A549 (cell line): ENCODE measurements around the gene RPS6KA2. TPM values are rescaled to one million over a fixed set of nuclear protein-coding genes. Genes with fewer than 3 reads are reported as not detected.

Experiments used
- ATAC-seq, 2 experiments: fragments of 200-7000 bp in 1 of 2; fragments of >200 bp in 1 of 2; cut with Nextera tagmentation in 1 of 2; cut with Tn5 transposase in 1 of 2; 3 replicates each; pipeline versions ENCODE4 v1.8.0 to v1.9.1; 2018 to 2020; ENCODE audit warnings: mild to moderate bottlenecking in 1 of 2, moderate library complexity in 1 of 2
- CTCF ChIA-PET: fragments of 300-600 bp; sonication (Branson Sonifier 250); formaldehyde crosslinking; extraction: SDS; loops from one replicate; lab custom pipeline; 2021; ENCODE audit warnings: antibody characterized with exemption, inconsistent platforms; lab: Yijun Ruan, JAX
- POLR2A ChIA-PET: fragments of 350-600 bp; formaldehyde crosslinking; extraction: SDS; loops from one replicate; lab custom pipeline; 2021; ENCODE audit warnings: antibody characterized with exemption, inconsistent platforms; lab: Yijun Ruan, JAX
- DNase-seq, 2 experiments: peaks; one replicate each; pipeline versions ENCODE4 v3.0.0 to v3.0.0-alpha.2; 2011 to 2016; ENCODE audit warnings: low read depth in 1 of 2, low spot score in 1 of 2
- FAIRE-seq: peaks from 2 replicates; lab custom pipeline; 2011; peaks lifted over from hg19 to GRCh38; lab: Jason Lieb, UNC
- H3K27ac ChIP-seq, 2 experiments: fragments of >200 bp; sonication (Bioruptor Twin); formaldehyde crosslinking; 3 replicates each; pipeline ENCODE4 v1.5.1; 2016 to 2017
- H3K4me1 ChIP-seq: fragments of >200 bp; sonication (Bioruptor Twin); formaldehyde crosslinking; 3 replicates; pipeline ENCODE4 v1.6.1; 2016
- H3K4me2 ChIP-seq: fragments of >200 bp; sonication (Bioruptor Twin); formaldehyde crosslinking; 3 replicates; pipeline ENCODE4 v1.6.1; 2016
- H3K4me3 ChIP-seq: fragments of >200 bp; sonication (Bioruptor Twin); formaldehyde crosslinking; 3 replicates; pipeline ENCODE4 v1.5.1; 2016
- H3K9me3 ChIP-seq: fragments of >200 bp; sonication (Bioruptor Twin); formaldehyde crosslinking; 3 replicates; pipeline ENCODE4 v1.6.1; 2016
- CTCF ChIP-seq: fragments of >200 bp; sonication (Bioruptor Twin); formaldehyde crosslinking; IDR thresholded peaks from 3 replicates; pipeline ENCODE4 v1.5.1; 2016
- EHF ChIP-seq: fragments of 250-450 bp; sonication (Bioruptor Pico); IDR thresholded peaks from 2 replicates; pipeline ENCODE4 v1.5.0; 2020; ENCODE audit warnings: mild to moderate bottlenecking
- EHMT2 ChIP-seq: fragments of 200-600 bp; sonication (generic); IDR thresholded peaks from 2 replicates; pipeline ENCODE4 v1.6.1; 2016; ENCODE audit warnings: antibody characterized with exemption, low read depth, mild to moderate bottlenecking, moderate library complexity
- ELK1 ChIP-seq: fragments of 150-350 bp; IDR thresholded peaks from 2 replicates; pipeline ENCODE4 v1.6.1; 2014; ENCODE audit warnings: low read depth, mild to moderate bottlenecking, low read length
- FOXS1 ChIP-seq: fragments of 250-450 bp; sonication (Bioruptor Pico); IDR thresholded peaks from 2 replicates; pipeline ENCODE4 v1.5.0; 2020; ENCODE audit warnings: mild to moderate bottlenecking, moderate library complexity
- HDAC2 ChIP-seq: fragments of 200-600 bp; sonication (generic); IDR thresholded peaks from 2 replicates; pipeline ENCODE4 v1.6.1; 2016
- HOXB5 ChIP-seq: fragments of 250-450 bp; sonication (Bioruptor Pico); IDR thresholded peaks from 2 replicates; pipeline ENCODE4 v1.5.0; 2020; ENCODE audit warnings: mild to moderate bottlenecking, moderate library complexity
- JUNB ChIP-seq: fragments of >200 bp; sonication (Bioruptor Twin); formaldehyde crosslinking; IDR thresholded peaks from 2 replicates; pipeline ENCODE4 v1.6.1; 2016
- KDM1A ChIP-seq: fragments of 200-600 bp; sonication (generic); IDR thresholded peaks from 2 replicates; pipeline ENCODE4 v1.6.1; 2016; ENCODE audit warnings: low read depth, mild to moderate bottlenecking
- KDM5A ChIP-seq: fragments of 200-600 bp; sonication (generic); IDR thresholded peaks from 2 replicates; pipeline ENCODE4 v1.6.1; 2016; ENCODE audit warnings: antibody characterized with exemption, mild to moderate bottlenecking
- MAZ ChIP-seq: fragments of 150-350 bp; IDR thresholded peaks from 2 replicates; pipeline ENCODE4 v1.6.1; 2014; ENCODE audit warnings: antibody characterized with exemption, low read depth, low read length, borderline replicate concordance
- MYC ChIP-seq: IDR thresholded peaks from 2 replicates; pipeline ENCODE4 v1.6.1; 2012; ENCODE audit warnings: mild to moderate bottlenecking, inconsistent platforms, low read length, improper control_type of control experiment, borderline replicate concordance
- NFE2L2 ChIP-seq: fragments of 150-350 bp; conservative IDR thresholded peaks from 2 replicates; pipeline ENCODE4 v1.6.1; 2014; ENCODE audit warnings: low read length
- NR3C1 ChIP-seq: fragments of >200 bp; sonication (Bioruptor Twin); formaldehyde crosslinking; IDR thresholded peaks from 3 replicates; pipeline ENCODE4 v1.6.1; 2017
- PHF8 ChIP-seq: fragments of 200-600 bp; sonication (generic); IDR thresholded peaks from 2 replicates; pipeline ENCODE4 v1.6.1; 2016; ENCODE audit warnings: low read depth, mild to moderate bottlenecking, antibody characterized with exemption, moderate library complexity, borderline replicate concordance
- POLR2A ChIP-seq: IDR thresholded peaks from 2 replicates; pipeline ENCODE4 v1.6.1; 2012; ENCODE audit warnings: mild to moderate bottlenecking, low read length
- RAD21 ChIP-seq, 2 experiments: fragments of >200 bp in 1 of 2; sonication (Bioruptor Twin) in 1 of 2; formaldehyde crosslinking in 1 of 2; IDR thresholded peaks in 1 of 2; conservative IDR thresholded peaks in 1 of 2; 2 replicates in 1 of 2; 3 replicates in 1 of 2; pipeline ENCODE4 v1.6.1; 2012 to 2018; ENCODE audit warnings: inconsistent platforms in 1 of 2
- REST ChIP-seq: fragments of 200-600 bp; sonication (generic); IDR thresholded peaks from 2 replicates; pipeline ENCODE4 v1.6.1; 2016; ENCODE audit warnings: antibody characterized with exemption, mild to moderate bottlenecking, moderate library complexity
- RFX5 ChIP-seq: fragments of 450-650 bp; IDR thresholded peaks from 2 replicates; pipeline ENCODE4 v1.7.1; 2014; ENCODE audit warnings: antibody characterized with exemption, mild to moderate bottlenecking, moderate library complexity
- USF2 ChIP-seq: fragments of 450-650 bp; IDR thresholded peaks from 2 replicates; pipeline ENCODE4 v1.6.1; 2014; ENCODE audit warnings: antibody characterized with exemption
- ZFP36 ChIP-seq: fragments of 450-650 bp; IDR thresholded peaks from 2 replicates; pipeline ENCODE4 v1.6.1; 2014; ENCODE audit warnings: borderline replicate concordance; ENCODE audit not compliant: partially characterized antibody
- WGBS: methylation state at CpG from one replicate; pipeline ENCODE4 v1.1.6; 2017; ENCODE audit errors: missing lambda C conversion rate; 5-methylcytosine and 5-hydroxymethylcytosine counted together
- polyA plus RNA-seq, 4 experiments: library from polyadenylated mRNA; depleted of rRNA in 3 of 4; stranded (reverse); fragments of >200 nt; fragmentation: RNase III in 1 of 4; extraction: RNeasy Plus Mini Kit Qiagen cat#74134 plus additional on column Dnase treatment in 1 of 4; gene quantifications; 2 replicates in 3 of 4; 3 replicates in 1 of 4; pipeline ENCODE4 v1.2.3, GENCODE V29; 2011 to 2017

RPS6KA2 gene
- polyA plus RNA-seq, 2 of the 4 experiments (the other 2 are of a cell fraction) = 0.19 TPM; not detected in 1

GRCh38 chr6:166496460-166496859 lies 130.6 kb downstream of the RPS6KA2 start:
- H3K4me1 ChIP-seq = no peaks in the 10 kb centered on the region
- H3K9me3 ChIP-seq = no peaks in the 10 kb centered on the region
- H3K4me3 ChIP-seq = no peak overlapping the region
- ATAC-seq (no peak), FAIRE-seq (no peak), DNase-seq (no peak)
- WGBS = 44% methylated on average over 2 of the region's 2 CpGs
- no peak overlapping the region for H3K4me2 ChIP-seq
- H3K27ac ChIP-seq = no peak overlapping the region
- no peak for TF ChIP-seq EHMT2
- TF ChIP-seq POLR2A = no peak
- TF ChIP-seq KDM1A = no peak
- no peak for TF ChIP-seq HOXB5
- no peak for TF ChIP-seq JUNB
- TF ChIP-seq MAZ = no peak
- no peak for TF ChIP-seq USF2
- TF ChIP-seq ELK1 = no peak
- no peak for TF ChIP-seq EHF (CRISPR knock-in tag)
- TF ChIP-seq RFX5 = no peak
- no peak for TF ChIP-seq RAD21 (conservative IDR thresholded peaks at IDR 0.05 in 1 of 2, IDR thresholded peaks at IDR 0.05 in 1 of 2)
- TF ChIP-seq NFE2L2 = no peak
- no peak for TF ChIP-seq ZFP36
- TF ChIP-seq CTCF = no peak
- no peak for TF ChIP-seq KDM5A
- TF ChIP-seq FOXS1 = no peak
- no peak for TF ChIP-seq NR3C1
- CTCF ChIA-PET = no interaction called here
- POLR2A ChIA-PET = no interaction called here

- no peak for FAIRE-seq
- H3K27ac ChIP-seq = no peak overlapping the region
- no peaks in the 10 kb centered on the region for H3K4me1 ChIP-seq
- POLR2A ChIA-PET = no interaction called here
- ATAC-seq = no peak
- CTCF ChIA-PET = no interaction called here
- no peak overlapping the region for H3K4me2 ChIP-seq
- 59% methylated on average over 19 of the region's 20 CpGs for whole genome bisulfite sequencing
- TF ChIP-seq HOXB5 (no peak), HDAC2 (no peak)
- DNase-seq = no peak
- no peaks in the 10 kb centered on the region for H3K9me3 ChIP-seq
- no peak overlapping the region for H3K4me3 ChIP-seq
Observed at GRCh38 chr6:166495487-166496314, 131.3 kb downstream of the RPS6KA2 start.

- H3K4me1 ChIP-seq = no peaks in the 10 kb centered on the region
- ATAC-seq = no peak
- TF ChIP-seq MYC (no peak), PHF8 (no peak), REST (no peak), KDM5A (no peak)
Observed at GRCh38 chr6:166494757-166495486, 132.1 kb downstream of the RPS6KA2 start.

More at GRCh38 chr6:166494757-166495486, 132.1 kb downstream of the RPS6KA2 start:
- H3K4me3 ChIP-seq = no peak overlapping the region
- WGBS = 70% methylated on average over 22 of the region's 31 CpGs
- CTCF ChIA-PET = no interaction called here
- FAIRE-seq = no peak
- POLR2A ChIA-PET = no interaction called here
- H3K4me2 ChIP-seq = no peak overlapping the region
- no peak overlapping the region for H3K27ac ChIP-seq
- no peak for DNase-seq
- H3K9me3 ChIP-seq = no peaks in the 10 kb centered on the region
